NCI-H226 (cell line): Measurements from ENCODE around the gene SIDT2.
A peak's percentile ranks its signal among the peaks of the same experiment; 100 is the strongest.

Source experiments
- DNase-seq: peaks from one replicate; pipeline ENCODE4 v3.0.0-alpha.2; 2015

Gene SIDT2

GRCh38 chr11:117223741-117224689 lies 45.5 kb downstream of the SIDT2 start:
- no peak for DNase-seq

GRCh38 chr11:117225553-117226170 lies 47.1 kb downstream of the SIDT2 start:
- no peak for DNase-seq

GRCh38 chr11:117226388-117227385 lies 48.1 kb downstream of the SIDT2 start:
- no peak for DNase-seq

GRCh38 chr11:117228091-117228490 lies 49.5 kb downstream of the SIDT2 start:
- no peak for DNase-seq

GRCh38 chr11:117229411-117229810 lies 50.9 kb downstream of the SIDT2 start:
- DNase-seq: no peak

- no peak for DNase-seq
Measured at GRCh38 chr11:117229931-117230285, 51.4 kb downstream of the SIDT2 start.

- DNase-seq: no peak
Measured at GRCh38 chr11:117230286-117230961, 51.9 kb downstream of the SIDT2 start.

- no peak for DNase-seq
Measured at GRCh38 chr11:117230999-117231841, 52.7 kb downstream of the SIDT2 start.

- DNase-seq: no peak
Measured at GRCh38 chr11:117231842-117232091, 53.2 kb downstream of the SIDT2 start, which contains the start of gene PCSK7. TSS of gene PCSK7 (minus strand) at chr11:117232073. CDS start at chr11:117229844, 2,229 bp downstream.

GRCh38 chr11:117232092-117232878 lies 53.7 kb downstream of the SIDT2 start, which contains the start of gene RNF214:
TSS of gene RNF214 (plus strand) at chr11:117232671. CDS start at chr11:117234273, 1,602 bp downstream.
- DNase-seq: peak; percentile 69

- DNase-seq: no peak
Measured at GRCh38 chr11:117232911-117233409, 54.4 kb downstream of the SIDT2 start.

- no peak for DNase-seq
Measured at GRCh38 chr11:117238221-117238620, 59.7 kb downstream of the SIDT2 start.

GRCh38 chr11:117239295-117239694 lies 60.8 kb downstream of the SIDT2 start:
- peak; percentile 87 for DNase-seq
